CD14-positive monocyte (primary cell): ENCODE measurements around the gene SH2D4B. TPM values are rescaled to one million over a fixed set of nuclear protein-coding genes. Genes with fewer than 3 reads are reported as not detected.

Source experiments
- DNase-seq, 3 donors: peaks; one replicate each; pipeline ENCODE4 v3.0.0-alpha.2; 2011 to 2022
- H2AFZ ChIP-seq: 2 replicates; pipeline ENCODE4 v1.6.0; 2012; ENCODE audit warnings: mild to moderate bottlenecking, low read depth, low read length, inconsistent platforms; ENCODE audit not compliant: insufficient read depth, poor library complexity, severe bottlenecking
- H3K27ac ChIP-seq, 2 donors: 1 replicate in 1 of 2; 2 replicates in 1 of 2; pipeline ENCODE4 v1.5.1; 2012 to 2013; ENCODE audit warnings: low read length in 2 of 2, control low read depth in 1 of 2, inconsistent platforms in 1 of 2, low read depth in 1 of 2, mild to moderate bottlenecking in 1 of 2
- H3K27me3 ChIP-seq, 2 donors: one replicate each; pipeline versions ENCODE4 v1.6.0 to v1.6.1; 2011 to 2013; ENCODE audit warnings: low read length in 2 of 2; ENCODE audit not compliant: control insufficient read depth in 2 of 2, insufficient read depth in 2 of 2
- H3K36me3 ChIP-seq, 2 donors: replicated peaks in 1 of 2; 1 replicate in 1 of 2; 2 replicates in 1 of 2; pipeline versions ENCODE4 v1.5.1 to v1.6.1; 2012 to 2013; ENCODE audit warnings: low read length in 2 of 2, control low read depth in 1 of 2, inconsistent platforms in 1 of 2, mild to moderate bottlenecking in 1 of 2; ENCODE audit not compliant: insufficient read depth in 2 of 2, control insufficient read depth in 1 of 2
- H3K4me1 ChIP-seq, 2 donors: 1 replicate in 1 of 2; 2 replicates in 1 of 2; pipeline versions ENCODE4 v1.5.1 to v1.6.1; 2012 to 2013; ENCODE audit warnings: low read length in 2 of 2, control low read depth in 1 of 2, inconsistent platforms in 1 of 2, mild to moderate bottlenecking in 1 of 2, moderate library complexity in 1 of 2; ENCODE audit not compliant: insufficient read depth in 2 of 2, control insufficient read depth in 1 of 2
- H3K4me2 ChIP-seq: replicated peaks from 2 replicates; pipeline ENCODE3; 2012; ENCODE audit warnings: low read length, moderate library complexity, mild to moderate bottlenecking; ENCODE audit not compliant: poor library complexity, severe bottlenecking; ENCODE audit errors: extremely low read depth
- H3K4me3 ChIP-seq, 3 experiments: fragments of 200-600 bp in 1 of 3; sonication (generic) in 1 of 3; replicated peaks in 1 of 3; 1 replicate in 2 of 3; 2 replicates in 1 of 3; pipeline ENCODE4 v1.5.1; 2011 to 2013; ENCODE audit warnings: low read length in 3 of 3, mild to moderate bottlenecking in 3 of 3, control low read depth in 2 of 3, low read depth in 2 of 3, inconsistent platforms in 1 of 3, moderate library complexity in 1 of 3
- H3K79me2 ChIP-seq: 2 replicates; pipeline ENCODE4 v1.6.0; 2012; ENCODE audit warnings: mild to moderate bottlenecking, control low read depth, inconsistent platforms, low read length, moderate library complexity; ENCODE audit not compliant: insufficient read depth
- H3K9ac ChIP-seq: 2 replicates; pipeline ENCODE4 v1.6.0; 2017; ENCODE audit warnings: low read length, mild to moderate bottlenecking; ENCODE audit not compliant: insufficient read depth, poor library complexity, severe bottlenecking
- H3K9me3 ChIP-seq, 2 donors: replicated peaks in 1 of 2; 1 replicate in 1 of 2; 2 replicates in 1 of 2; pipeline versions ENCODE4 v1.5.1 to v1.6.1; 2012 to 2013; ENCODE audit warnings: low read length in 2 of 2, control low read depth in 1 of 2; ENCODE audit not compliant: control insufficient read depth in 1 of 2, insufficient read depth in 1 of 2
- H4K20me1 ChIP-seq: 2 replicates; pipeline ENCODE4 v1.6.0; 2012; ENCODE audit warnings: mild to moderate bottlenecking, low read length, control low read depth, moderate library complexity; ENCODE audit not compliant: insufficient read depth
- H3K27ac Mint-ChIP-seq, 7 donors: one replicate each; pipeline ENCODE4 v1.8.0; 2020; ENCODE audit warnings: mild to moderate bottlenecking in 7 of 7, mixed read lengths in 7 of 7, moderate library complexity in 6 of 7, inconsistent platforms in 2 of 7
- H3K27me3 Mint-ChIP-seq, 3 donors: one replicate each; pipeline ENCODE4 v1.8.0; 2021 to 2022; ENCODE audit warnings: low read depth in 3 of 3, mild to moderate bottlenecking in 3 of 3, mixed read lengths in 3 of 3, moderate library complexity in 3 of 3, inconsistent platforms in 1 of 3
- H3K36me3 Mint-ChIP-seq, 2 donors: one replicate each; pipeline ENCODE4 v1.8.0; 2020; ENCODE audit warnings: mixed read lengths in 2 of 2, inconsistent platforms in 1 of 2, mild to moderate bottlenecking in 1 of 2
- H3K4me1 Mint-ChIP-seq: one replicate; pipeline ENCODE4 v1.8.0; 2020; ENCODE audit warnings: mild to moderate bottlenecking, mixed read lengths
- H3K4me3 Mint-ChIP-seq, 2 donors: one replicate each; pipeline ENCODE4 v1.8.0; 2020; ENCODE audit warnings: mild to moderate bottlenecking in 2 of 2, mixed read lengths in 2 of 2, moderate library complexity in 1 of 2
- H3K9me3 Mint-ChIP-seq, 7 donors: one replicate each; pipeline ENCODE4 v1.8.0; 2020 to 2022; ENCODE audit warnings: mixed read lengths in 7 of 7, mild to moderate bottlenecking in 6 of 7, moderate library complexity in 6 of 7, inconsistent platforms in 2 of 7
- WGBS: methylation state at CpG from one replicate; pipeline ENCODE4 v1.1.5; 2013; ENCODE audit warnings: missing lambda C conversion rate; ENCODE audit not compliant: insufficient coverage; 5-methylcytosine and 5-hydroxymethylcytosine counted together
- intact Hi-C, 2 donors: fragments of 100-400 bp; cut with micrococcal nuclease; formaldehyde crosslinking; loops; one replicate each; pipeline versions ENCODE4 v1.15.0 to v1.15.1; 2023
- polyA plus RNA-seq, 3 donors: library from polyadenylated mRNA; depleted of rRNA in 1 of 3; unstranded in 2 of 3; stranded (reverse) in 1 of 3; fragments of 300-500 nt in 2 of 3; fragments of >200 nt in 1 of 3; fragmentation: Illumina TruSeq in 2 of 3; gene quantifications; 1 replicate in 2 of 3; 2 replicates in 1 of 3; pipeline ENCODE4 v1.2.3, GENCODE V29; 2012 to 2021
- TF ChIP-seq, protein P1 (sequence below): fragments of 200-600 bp; IDR thresholded peaks from one replicate; pipeline ENCODE4 v1.8.0; 2022; ENCODE audit warnings: antibody characterized with exemption, mild to moderate bottlenecking

SH2D4B gene
- polyA plus RNA-seq, 3 donors: 0.01 TPM; not detected in 2

DNA sequence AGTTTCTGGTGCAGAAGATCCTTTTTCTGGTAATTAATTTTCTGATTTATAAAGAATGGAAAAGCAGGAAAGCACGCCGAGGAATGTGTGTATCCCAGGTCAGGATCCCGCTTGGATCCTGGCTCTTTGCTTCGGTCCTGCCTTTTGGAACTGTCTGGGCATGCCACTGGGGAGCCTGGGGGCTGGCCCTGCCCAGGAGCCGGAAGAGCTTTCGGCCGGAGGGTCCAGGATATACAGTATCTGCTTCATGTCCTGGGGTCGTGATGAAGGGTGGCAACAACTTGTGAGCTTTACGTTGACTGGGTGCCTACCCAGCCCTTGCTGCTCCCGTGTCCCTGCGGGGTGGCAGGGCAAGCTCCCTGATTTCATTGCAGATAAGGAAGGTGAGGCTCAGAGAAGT lies 2.4 kb downstream of the SH2D4B start:
- Mint-ChIP-seq H3K36me3 (no peaks in the 10 kb centered on the region), H3K4me3 (no peak overlapping the region), H3K4me1 (peaks cover 20% of the 10 kb centered on the region), H3K9me3 (peaks cover 0 to 2% (median 0%) of the 10 kb centered on the region in 7 donors), H3K27me3 (peaks cover 4 to 7% (median 6%) of the 10 kb centered on the region in 3 donors), H3K27ac (no peak overlapping the region)
- Histone ChIP-seq H4K20me1 (no peaks in the 10 kb centered on the region), H3K9me3 (no peaks in the 10 kb centered on the region), H3K4me1 (peaks cover 5 to 17% of the 10 kb centered on the region in 2 donors), H2AFZ (no peak overlapping the region), H3K4me2 (no peak overlapping the region), H3K79me2 (no peaks in the 10 kb centered on the region), H3K27me3 (no peaks in the 10 kb centered on the region), H3K9ac (no peak overlapping the region), H3K36me3 (no peaks in the 10 kb centered on the region), H3K4me3 (no peak overlapping the region), H3K27ac (no peak overlapping the region)
- TF ChIP-seq, protein P1, sequence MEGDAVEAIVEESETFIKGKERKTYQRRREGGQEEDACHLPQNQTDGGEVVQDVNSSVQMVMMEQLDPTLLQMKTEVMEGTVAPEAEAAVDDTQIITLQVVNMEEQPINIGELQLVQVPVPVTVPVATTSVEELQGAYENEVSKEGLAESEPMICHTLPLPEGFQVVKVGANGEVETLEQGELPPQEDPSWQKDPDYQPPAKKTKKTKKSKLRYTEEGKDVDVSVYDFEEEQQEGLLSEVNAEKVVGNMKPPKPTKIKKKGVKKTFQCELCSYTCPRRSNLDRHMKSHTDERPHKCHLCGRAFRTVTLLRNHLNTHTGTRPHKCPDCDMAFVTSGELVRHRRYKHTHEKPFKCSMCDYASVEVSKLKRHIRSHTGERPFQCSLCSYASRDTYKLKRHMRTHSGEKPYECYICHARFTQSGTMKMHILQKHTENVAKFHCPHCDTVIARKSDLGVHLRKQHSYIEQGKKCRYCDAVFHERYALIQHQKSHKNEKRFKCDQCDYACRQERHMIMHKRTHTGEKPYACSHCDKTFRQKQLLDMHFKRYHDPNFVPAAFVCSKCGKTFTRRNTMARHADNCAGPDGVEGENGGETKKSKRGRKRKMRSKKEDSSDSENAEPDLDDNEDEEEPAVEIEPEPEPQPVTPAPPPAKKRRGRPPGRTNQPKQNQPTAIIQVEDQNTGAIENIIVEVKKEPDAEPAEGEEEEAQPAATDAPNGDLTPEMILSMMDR: no peak
- DNase-seq: peak in 1 of 3 donors; percentile 2
- intact Hi-C loops: no loop called here
- WGBS: 95% methylated on average over 11 of the region's 11 CpGs

DNA sequence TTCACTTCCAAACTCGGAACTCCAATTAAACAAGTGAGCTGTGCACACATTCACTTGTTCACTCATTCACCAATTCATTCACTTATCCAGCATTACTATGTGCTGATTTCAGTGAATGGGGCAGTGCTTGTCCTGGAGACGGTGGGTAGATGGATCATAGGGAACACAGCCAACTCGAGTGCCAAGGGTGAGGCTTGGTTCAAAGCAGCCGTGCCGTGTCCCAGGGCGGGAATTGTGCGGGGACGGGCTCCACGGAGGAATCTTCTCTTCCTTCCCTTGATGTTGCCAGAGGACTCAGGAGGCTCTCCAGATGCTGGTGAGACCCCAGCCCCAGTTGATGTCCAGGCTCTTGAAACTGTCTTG lies 2.9 kb downstream of the SH2D4B start:
- no peak for DNase-seq
- H3K27ac ChIP-seq: no peak overlapping the region
- no peak overlapping the region for H3K27ac Mint-ChIP-seq
- no peaks in the 10 kb centered on the region for H3K9me3 ChIP-seq
- no peak overlapping the region for H2AFZ ChIP-seq
- no peaks in the 10 kb centered on the region for H3K27me3 ChIP-seq
- 98% methylated on average over 7 of the region's 9 CpGs for WGBS
- H4K20me1 ChIP-seq: no peaks in the 10 kb centered on the region
- TF ChIP-seq, protein P1: no peak
- H3K36me3 Mint-ChIP-seq: no peaks in the 10 kb centered on the region
- H3K4me3 Mint-ChIP-seq: peak overlapping the region; percentile 14 to 39
- H3K79me2 ChIP-seq: no peaks in the 10 kb centered on the region
- no peaks in the 10 kb centered on the region for H3K36me3 ChIP-seq
- intact Hi-C loops: no loop called here
- peaks cover 5 to 13% of the 10 kb centered on the region in 2 donors for H3K4me1 ChIP-seq
- peaks cover 17% of the 10 kb centered on the region for H3K4me1 Mint-ChIP-seq
- peaks cover 0 to 2% (median 0%) of the 10 kb centered on the region in 7 donors for H3K9me3 Mint-ChIP-seq
- H3K4me3 ChIP-seq: no peak overlapping the region
- H3K27me3 Mint-ChIP-seq: peaks cover 7 to 8% (median 8%) of the 10 kb centered on the region in 3 donors
- H3K4me2 ChIP-seq: no peak overlapping the region
- H3K9ac ChIP-seq: no peak overlapping the region
